ENCODE data around the gene SPEM2. TPM values are rescaled to one million over a fixed set of nuclear protein-coding genes. Genes with fewer than 3 reads are reported as not detected.
"Not testable (repeated sequence)": the region's sequence is repeated elsewhere in the genome, so short reads cannot be mapped to it uniquely, and the experiment has no call there.

Gene SPEM2
- total RNA-seq, 1 donor from 2014 or later, result not detected

DNA sequence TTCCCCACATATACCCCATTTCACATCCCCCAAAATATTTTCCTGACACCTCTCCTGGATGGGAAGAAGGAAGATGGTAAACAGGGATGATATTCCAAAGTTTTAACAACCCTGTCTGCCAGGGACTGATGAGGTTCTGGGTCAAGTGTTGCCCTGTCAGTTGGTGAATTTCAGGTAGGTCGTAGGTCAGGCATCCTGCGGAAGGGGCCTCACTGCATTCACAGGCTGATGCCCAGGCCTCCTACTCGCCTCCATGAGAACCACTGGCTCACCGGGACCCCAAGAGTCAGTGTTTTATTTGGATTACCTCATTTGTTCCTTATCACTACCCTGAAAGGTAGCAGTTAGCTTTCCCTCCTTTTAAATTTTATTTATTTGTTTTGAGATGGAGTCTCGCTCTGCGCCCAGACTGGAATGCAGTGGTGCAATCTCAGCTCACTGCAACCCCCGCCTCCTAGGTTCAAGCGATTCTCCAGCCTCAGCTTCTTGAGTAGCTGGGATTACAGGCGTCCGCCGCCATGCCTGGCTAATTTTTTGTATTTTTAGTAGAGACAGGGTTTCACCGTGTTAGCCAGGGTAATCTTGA lies 43.5 kb downstream of the SPEM2 start:
- peak overlapping the region; percentile 85 for H3K27ac ChIP-seq (replicated peaks)
- no peak for DNase-seq
- no peak overlapping the region for H3K4me3 ChIP-seq
- H3K4me1 ChIP-seq, result peaks cover 82% of the 10 kb centered on the region
- intact Hi-C loops (cut with micrococcal nuclease), result no loop called here
- peaks cover 22% of the 10 kb centered on the region for H3K36me3 ChIP-seq
- no peaks in the 10 kb centered on the region for H3K9me3 ChIP-seq (replicated peaks)
- TF ChIP-seq, protein P1, sequence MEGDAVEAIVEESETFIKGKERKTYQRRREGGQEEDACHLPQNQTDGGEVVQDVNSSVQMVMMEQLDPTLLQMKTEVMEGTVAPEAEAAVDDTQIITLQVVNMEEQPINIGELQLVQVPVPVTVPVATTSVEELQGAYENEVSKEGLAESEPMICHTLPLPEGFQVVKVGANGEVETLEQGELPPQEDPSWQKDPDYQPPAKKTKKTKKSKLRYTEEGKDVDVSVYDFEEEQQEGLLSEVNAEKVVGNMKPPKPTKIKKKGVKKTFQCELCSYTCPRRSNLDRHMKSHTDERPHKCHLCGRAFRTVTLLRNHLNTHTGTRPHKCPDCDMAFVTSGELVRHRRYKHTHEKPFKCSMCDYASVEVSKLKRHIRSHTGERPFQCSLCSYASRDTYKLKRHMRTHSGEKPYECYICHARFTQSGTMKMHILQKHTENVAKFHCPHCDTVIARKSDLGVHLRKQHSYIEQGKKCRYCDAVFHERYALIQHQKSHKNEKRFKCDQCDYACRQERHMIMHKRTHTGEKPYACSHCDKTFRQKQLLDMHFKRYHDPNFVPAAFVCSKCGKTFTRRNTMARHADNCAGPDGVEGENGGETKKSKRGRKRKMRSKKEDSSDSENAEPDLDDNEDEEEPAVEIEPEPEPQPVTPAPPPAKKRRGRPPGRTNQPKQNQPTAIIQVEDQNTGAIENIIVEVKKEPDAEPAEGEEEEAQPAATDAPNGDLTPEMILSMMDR (IDR thresholded peaks at IDR 0.05; ENCODE audit: borderline replicate concordance), result no peak
- no peaks in the 10 kb centered on the region for H3K27me3 ChIP-seq (ENCODE audit: low read depth)

DNA sequence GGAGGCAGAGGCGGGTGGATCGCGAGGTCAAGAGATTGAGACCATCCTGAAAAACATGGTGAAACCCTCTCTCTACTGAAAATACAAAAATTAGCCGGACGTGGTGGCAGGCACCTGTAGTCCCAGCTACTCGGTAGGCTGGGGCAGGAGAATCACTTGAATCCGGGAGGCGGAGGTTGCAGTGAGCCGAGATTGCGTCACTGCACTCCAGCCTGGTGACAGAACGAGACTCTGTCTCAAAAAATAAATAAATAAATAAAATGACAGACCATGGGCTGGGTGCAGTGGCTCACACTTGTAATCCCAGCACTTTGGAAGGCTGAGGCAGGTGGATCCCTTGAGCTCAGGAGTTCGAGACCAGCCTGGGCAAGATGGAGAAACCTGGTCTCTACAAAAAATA lies 44.4 kb downstream of the SPEM2 start:
- Histone ChIP-seq H3K27ac (replicated peaks) (peak overlapping the region; percentile 85), H3K36me3 (peaks cover 15% of the 10 kb centered on the region), H3K4me1 (peaks cover 92% of the 10 kb centered on the region)
- intact Hi-C loops (cut with micrococcal nuclease); H3K9me3 ChIP-seq (replicated peaks); H3K27me3 ChIP-seq (ENCODE audit: low read depth); H3K4me3 ChIP-seq; DNase-seq: not testable (repeated sequence)

DNA sequence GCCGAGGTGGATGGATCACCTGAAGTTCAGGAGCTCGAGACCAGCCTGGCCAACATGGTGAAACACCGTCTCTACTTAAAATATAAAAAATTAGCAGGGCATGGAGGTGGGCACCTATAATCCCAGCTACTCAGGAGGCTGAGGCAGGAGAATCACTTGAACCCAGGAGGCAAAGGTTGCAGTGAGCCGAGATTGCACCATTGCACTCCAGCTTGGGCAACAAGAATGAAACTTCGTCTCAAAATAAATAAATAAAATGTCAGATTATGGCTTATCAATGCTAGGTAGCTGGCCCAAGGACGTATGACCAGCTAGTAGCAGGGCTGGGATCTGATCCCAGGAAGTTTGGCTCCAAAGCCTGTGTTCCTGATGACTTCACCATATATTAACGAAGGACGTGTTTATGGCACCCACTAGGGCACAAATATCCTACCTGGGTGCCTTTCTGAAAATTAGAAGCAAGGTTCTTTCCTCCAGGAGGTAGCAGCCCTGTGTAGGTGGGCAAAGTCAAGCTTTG lies 45.1 kb downstream of the SPEM2 start:
- H3K27me3 ChIP-seq (ENCODE audit: low read depth), result not testable (repeated sequence)

DNA sequence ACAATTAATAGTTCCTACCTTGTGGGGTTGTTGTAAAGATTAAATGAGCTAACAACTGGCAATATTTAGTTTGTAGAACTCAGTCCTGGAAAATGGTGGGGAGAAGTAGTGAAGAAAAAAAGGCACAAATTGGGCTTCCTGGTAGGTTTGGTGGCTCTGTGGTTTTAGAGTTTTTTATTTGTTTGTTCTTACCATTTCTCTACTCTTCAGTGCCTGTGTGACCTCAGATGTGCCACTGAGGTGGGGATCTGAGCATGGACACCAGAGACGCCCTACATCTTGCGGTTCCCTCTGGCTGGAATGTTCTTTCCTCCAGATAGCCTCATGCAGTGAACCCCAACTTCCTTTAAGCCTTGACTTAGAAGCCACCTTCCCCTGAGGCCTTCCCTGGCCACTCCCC lies 46.3 kb downstream of the SPEM2 start:
- H3K4me1 ChIP-seq, result peaks cover 95% of the 10 kb centered on the region
- DNase-seq, result no peak
- H3K27me3 ChIP-seq (ENCODE audit: low read depth), result no peaks in the 10 kb centered on the region
- peak overlapping the region; percentile 41 for H3K27ac ChIP-seq (replicated peaks)
- no peak overlapping the region for H3K4me3 ChIP-seq
- no peaks in the 10 kb centered on the region for H3K36me3 ChIP-seq
- TF ChIP-seq, protein P1 (IDR thresholded peaks at IDR 0.05; ENCODE audit: borderline replicate concordance), result no peak
- H3K9me3 ChIP-seq (replicated peaks), result no peaks in the 10 kb centered on the region
- intact Hi-C loops (cut with micrococcal nuclease), result no loop called here

More for the DNA sequence above, 45.1 kb downstream of the SPEM2 start:
- H3K4me3 ChIP-seq; DNase-seq; H3K36me3 ChIP-seq; intact Hi-C loops (cut with micrococcal nuclease); H3K9me3 ChIP-seq (replicated peaks): not testable (repeated sequence)
- Histone ChIP-seq H3K27ac (replicated peaks) (peak overlapping the region; percentile 51), H3K4me1 (peaks cover 95% of the 10 kb centered on the region)

DNA sequence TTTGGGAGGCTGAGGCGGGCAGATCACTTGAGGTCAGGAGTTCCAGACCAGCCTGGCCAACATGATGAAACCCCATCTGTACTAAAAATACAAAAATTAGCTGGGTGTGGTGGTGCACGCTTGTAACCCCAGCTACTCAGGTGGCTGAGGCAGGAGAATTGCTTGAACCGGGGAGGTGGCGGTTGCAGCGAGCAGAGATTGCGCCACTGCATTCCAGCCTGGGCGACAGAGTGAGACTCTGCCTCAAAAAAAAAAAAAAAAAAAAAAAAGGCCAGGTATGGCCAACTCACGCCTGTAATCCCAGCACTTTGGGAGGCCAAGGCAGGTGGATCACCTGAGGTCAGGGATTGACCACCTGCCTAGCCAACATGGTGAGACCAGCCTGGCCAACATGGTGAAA lies 49.4 kb downstream of the SPEM2 start:
- H3K4me3 ChIP-seq; H3K9me3 ChIP-seq (replicated peaks); H3K27me3 ChIP-seq (ENCODE audit: low read depth); DNase-seq; H3K36me3 ChIP-seq; intact Hi-C loops (cut with micrococcal nuclease): not testable (repeated sequence)
- Histone ChIP-seq H3K27ac (replicated peaks) (peak overlapping the region; percentile 100), H3K4me1 (peaks cover 94% of the 10 kb centered on the region)

DNA sequence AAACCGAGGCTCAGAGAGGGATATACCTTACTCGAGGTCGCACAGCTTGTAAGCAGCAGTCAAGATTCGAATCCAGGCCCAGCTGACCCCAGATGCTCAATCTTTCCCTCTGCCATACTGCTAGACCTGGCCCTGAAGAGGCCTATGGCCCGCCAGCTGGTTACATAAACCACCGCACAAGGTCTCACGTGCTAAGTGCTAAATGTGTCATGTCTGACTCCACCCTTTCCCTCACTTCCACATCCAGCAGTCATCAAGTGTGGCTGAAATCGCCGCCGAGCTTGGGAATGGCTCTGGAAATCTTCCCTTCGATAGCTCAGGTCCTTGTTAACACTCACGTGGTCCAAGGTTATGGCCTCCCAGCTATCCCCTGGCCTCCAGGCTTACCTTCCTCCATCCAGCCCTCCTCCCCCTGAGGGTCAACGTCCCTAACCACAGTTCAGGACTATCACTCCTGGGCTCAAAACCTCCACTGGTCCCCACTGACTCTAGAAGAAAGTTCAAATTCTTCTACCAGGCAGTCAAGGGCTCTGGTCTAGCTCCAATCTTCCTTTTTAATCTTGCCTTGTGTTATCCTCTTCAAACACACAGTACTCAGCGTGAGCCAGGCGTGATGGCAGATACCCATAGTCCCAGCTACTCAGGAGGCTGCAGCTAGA lies 50.5 kb downstream of the SPEM2 start:
- H3K4me3 ChIP-seq, result peak overlapping the region; percentile 100
- H3K27me3 ChIP-seq (ENCODE audit: low read depth), result no peaks in the 10 kb centered on the region
- peak; percentile 61 for DNase-seq
- H3K4me1 ChIP-seq, result peaks cover 94% of the 10 kb centered on the region
- intact Hi-C loops (cut with micrococcal nuclease), result no loop called here
- H3K9me3 ChIP-seq (replicated peaks), result no peaks in the 10 kb centered on the region
- TF ChIP-seq, protein P1 (IDR thresholded peaks at IDR 0.05; ENCODE audit: borderline replicate concordance), result no peak
- H3K27ac ChIP-seq (replicated peaks), result peak overlapping the region; percentile 100
- H3K36me3 ChIP-seq, result no peaks in the 10 kb centered on the region

DNA sequence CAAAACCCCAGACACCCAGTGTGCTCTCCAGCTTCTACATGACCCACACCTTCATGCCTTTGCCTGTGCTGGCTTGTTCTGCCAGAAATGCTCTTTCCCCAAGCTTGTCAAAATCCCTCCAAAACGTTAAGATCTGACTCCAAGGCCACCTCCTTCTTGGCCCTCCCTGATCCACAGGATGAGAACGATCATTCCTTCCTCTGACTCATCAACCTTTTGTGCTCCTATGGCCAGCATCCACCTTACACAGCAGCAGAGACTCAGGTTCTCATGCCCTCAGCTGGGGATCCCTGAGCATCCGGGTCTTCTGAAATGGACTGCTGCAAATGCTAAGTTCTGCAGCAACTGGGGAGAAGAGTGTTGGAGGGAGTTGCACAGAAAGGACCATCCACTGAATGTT lies 51.1 kb downstream of the SPEM2 start:
- H3K27me3 ChIP-seq (ENCODE audit: low read depth), result no peaks in the 10 kb centered on the region
- H3K4me1 ChIP-seq, result peaks cover 94% of the 10 kb centered on the region
- peak overlapping the region; percentile 100 for H3K4me3 ChIP-seq
- no peaks in the 10 kb centered on the region for H3K36me3 ChIP-seq
- peak overlapping the region; percentile 100 for H3K27ac ChIP-seq (replicated peaks)
- TF ChIP-seq, protein P1 (IDR thresholded peaks at IDR 0.05; ENCODE audit: borderline replicate concordance), result no peak
- DNase-seq, result no peak
- no peaks in the 10 kb centered on the region for H3K9me3 ChIP-seq (replicated peaks)
- intact Hi-C loops (cut with micrococcal nuclease), result no loop called here

All from left ventricle myocardium inferior (tissue), 1 donor.